Osteoblast (primary cell): ENCODE data around the gene DNAH12. TPM values are rescaled to one million over a fixed set of nuclear protein-coding genes. Genes with fewer than 3 reads are reported as not detected.

Experiments
- DNase-seq: peaks from one replicate; pipeline ENCODE4 v3.0.0; 2011; ENCODE audit warnings: low spot score, mixed read lengths; ENCODE audit not compliant: insufficient read length; ENCODE audit errors: missing footprints
- H2AFZ ChIP-seq: 2 replicates; pipeline ENCODE4 v1.6.0; 2011; ENCODE audit warnings: mild to moderate bottlenecking, low read length
- H3K27ac ChIP-seq: 2 replicates; pipeline ENCODE4 v1.5.1; 2011; ENCODE audit warnings: mild to moderate bottlenecking, low read depth, low read length, moderate library complexity
- H3K27me3 ChIP-seq: 2 replicates; pipeline ENCODE4 v1.6.0; 2012; ENCODE audit warnings: mild to moderate bottlenecking, control low read depth, inconsistent platforms, low read length, moderate library complexity; ENCODE audit not compliant: insufficient read depth
- H3K36me3 ChIP-seq: 2 replicates; pipeline ENCODE4 v1.5.1; 2011; ENCODE audit warnings: mild to moderate bottlenecking, low read length, control low read depth, moderate library complexity; ENCODE audit not compliant: insufficient read depth
- H3K4me1 ChIP-seq: 2 replicates; pipeline ENCODE4 v1.5.1; 2011; ENCODE audit warnings: mild to moderate bottlenecking, low read length, control low read depth, moderate library complexity; ENCODE audit not compliant: insufficient read depth
- H3K4me2 ChIP-seq: 2 replicates; pipeline ENCODE4 v1.6.0; 2011; ENCODE audit warnings: mild to moderate bottlenecking, low read length; ENCODE audit not compliant: insufficient read depth
- H3K4me3 ChIP-seq: fragments of 200-600 bp; sonication (generic); 3 replicates; pipeline ENCODE4 v1.5.1; 2012; ENCODE audit warnings: mild to moderate bottlenecking, low read length, inconsistent platforms; ENCODE audit not compliant: insufficient read depth
- H3K79me2 ChIP-seq: 2 replicates; pipeline ENCODE4 v1.6.0; 2012; ENCODE audit warnings: mild to moderate bottlenecking, low read length, control low read depth, inconsistent platforms; ENCODE audit not compliant: insufficient read depth
- H3K9me3 ChIP-seq: 2 replicates; pipeline ENCODE4 v1.5.1; 2011; ENCODE audit warnings: low read depth, low read length, control low read depth
- H4K20me1 ChIP-seq: 2 replicates; pipeline ENCODE4 v1.6.0; 2012; ENCODE audit warnings: mild to moderate bottlenecking, low read length, control low read depth; ENCODE audit not compliant: insufficient read depth
- CTCF ChIP-seq: IDR thresholded peaks from 2 replicates; pipeline ENCODE4 v1.5.1; 2011; ENCODE audit warnings: mild to moderate bottlenecking, low read depth, low read length, moderate library complexity; ENCODE audit errors: extremely low read depth
- total RNA-seq: library from RNA; depleted of rRNA; stranded (reverse); fragments of >200 nt; gene quantifications from 2 replicates; pipeline ENCODE4 v1.2.3, GENCODE V29; 2012

Gene DNAH12
- total RNA-seq, 1 donor = under 0.01 TPM

GRCh38 chr3:57393977-57394376 is 150.2 kb downstream of the DNAH12 start:
- no peak for DNase-seq
- H3K79me2 ChIP-seq = no peaks in the 10 kb centered on the region
- no peaks in the 10 kb centered on the region for H4K20me1 ChIP-seq
- H3K9me3 ChIP-seq = no peaks in the 10 kb centered on the region
- no peaks in the 10 kb centered on the region for H3K27me3 ChIP-seq
- no peaks in the 10 kb centered on the region for H3K36me3 ChIP-seq
- no peak overlapping the region for H2AFZ ChIP-seq
- no peak for TF ChIP-seq CTCF
- H3K4me3 ChIP-seq = no peak overlapping the region
- no peak overlapping the region for H3K4me2 ChIP-seq
- no peak overlapping the region for H3K27ac ChIP-seq
- H3K4me1 ChIP-seq = peaks cover 5% of the 10 kb centered on the region

- no peaks in the 10 kb centered on the region for H3K9me3 ChIP-seq
- no peak overlapping the region for H2AFZ ChIP-seq
- no peaks in the 10 kb centered on the region for H3K4me1 ChIP-seq
- H3K27ac ChIP-seq = no peak overlapping the region
- no peaks in the 10 kb centered on the region for H3K27me3 ChIP-seq
- H3K36me3 ChIP-seq = no peaks in the 10 kb centered on the region
- no peak overlapping the region for H3K4me3 ChIP-seq
- no peaks in the 10 kb centered on the region for H4K20me1 ChIP-seq
- DNase-seq = no peak
- H3K79me2 ChIP-seq = no peaks in the 10 kb centered on the region
- TF ChIP-seq CTCF = no peak
- no peak overlapping the region for H3K4me2 ChIP-seq
These were observed 152.4 kb downstream of the DNAH12 start for GRCh38 chr3:57391767-57392166.

GRCh38 chr3:57389271-57389670 is 154.9 kb downstream of the DNAH12 start:
- Histone ChIP-seq H4K20me1 (no peaks in the 10 kb centered on the region), H3K36me3 (no peaks in the 10 kb centered on the region), H3K4me2 (no peak overlapping the region), H3K4me1 (no peaks in the 10 kb centered on the region), H3K27me3 (no peaks in the 10 kb centered on the region), H3K9me3 (no peaks in the 10 kb centered on the region), H3K4me3 (no peak overlapping the region), H2AFZ (no peak overlapping the region), H3K27ac (no peak overlapping the region), H3K79me2 (no peaks in the 10 kb centered on the region)
- no peak for DNase-seq
- TF ChIP-seq CTCF = no peak

DNA sequence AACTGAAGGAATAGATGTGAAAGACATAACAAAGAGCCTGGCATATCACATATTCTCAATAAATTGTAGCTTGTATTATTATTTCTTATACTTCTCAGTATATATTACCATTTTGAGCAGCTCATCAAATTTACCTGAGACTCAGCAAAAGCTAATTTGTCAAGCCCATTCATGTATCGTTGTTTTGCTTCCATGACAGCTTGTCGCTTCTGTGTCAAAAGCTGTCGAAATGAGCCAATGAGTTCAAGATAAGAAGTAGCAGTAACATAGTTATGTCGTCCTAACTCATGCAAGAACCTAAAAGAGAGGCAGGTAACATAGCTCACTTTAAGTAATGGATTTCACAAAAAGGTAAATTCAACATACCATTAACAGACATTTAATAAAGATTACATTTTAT is 157.8 kb downstream of the DNAH12 start:
- DNase-seq = no peak
- no peaks in the 10 kb centered on the region for H3K27me3 ChIP-seq
- H3K27ac ChIP-seq = no peak overlapping the region
- no peaks in the 10 kb centered on the region for H3K4me1 ChIP-seq
- no peak overlapping the region for H3K4me2 ChIP-seq
- no peak overlapping the region for H2AFZ ChIP-seq
- H4K20me1 ChIP-seq = no peaks in the 10 kb centered on the region
- H3K4me3 ChIP-seq = no peak overlapping the region
- H3K9me3 ChIP-seq = no peaks in the 10 kb centered on the region
- H3K36me3 ChIP-seq = no peaks in the 10 kb centered on the region
- H3K79me2 ChIP-seq = no peaks in the 10 kb centered on the region
- no peak for TF ChIP-seq CTCF
